Breast epithelium (tissue), 3 donors: ENCODE measurements around the gene KANSL2.
"Not testable (repeated sequence)": the region's sequence is repeated elsewhere in the genome, so short reads cannot be mapped to it uniquely, and the experiment has no call there.

Experiments used
- POLR2AphosphoS5 ChIP-seq, 3 donors: sonication (generic); formaldehyde crosslinking; IDR thresholded peaks; one replicate each; pipeline ENCODE4 v1.6.1; 2017; ENCODE audit warnings: antibody characterized with exemption in 3 of 3
- TF ChIP-seq, protein P1 (sequence below), 3 donors: fragments of 450-650 bp; IDR thresholded peaks; one replicate each; pipeline ENCODE4 v1.5.1; 2016 to 2017; ENCODE audit warnings: antibody characterized with exemption in 3 of 3, mild to moderate bottlenecking in 3 of 3, moderate library complexity in 3 of 3

GRCh38 chr12:48720737-48721136, 38.7 kb upstream of the KANSL2 start:
- TF ChIP-seq POLR2AphosphoS5 (IDR thresholded peaks at IDR 0.05), result not testable (repeated sequence)
- TF ChIP-seq, protein P1, sequence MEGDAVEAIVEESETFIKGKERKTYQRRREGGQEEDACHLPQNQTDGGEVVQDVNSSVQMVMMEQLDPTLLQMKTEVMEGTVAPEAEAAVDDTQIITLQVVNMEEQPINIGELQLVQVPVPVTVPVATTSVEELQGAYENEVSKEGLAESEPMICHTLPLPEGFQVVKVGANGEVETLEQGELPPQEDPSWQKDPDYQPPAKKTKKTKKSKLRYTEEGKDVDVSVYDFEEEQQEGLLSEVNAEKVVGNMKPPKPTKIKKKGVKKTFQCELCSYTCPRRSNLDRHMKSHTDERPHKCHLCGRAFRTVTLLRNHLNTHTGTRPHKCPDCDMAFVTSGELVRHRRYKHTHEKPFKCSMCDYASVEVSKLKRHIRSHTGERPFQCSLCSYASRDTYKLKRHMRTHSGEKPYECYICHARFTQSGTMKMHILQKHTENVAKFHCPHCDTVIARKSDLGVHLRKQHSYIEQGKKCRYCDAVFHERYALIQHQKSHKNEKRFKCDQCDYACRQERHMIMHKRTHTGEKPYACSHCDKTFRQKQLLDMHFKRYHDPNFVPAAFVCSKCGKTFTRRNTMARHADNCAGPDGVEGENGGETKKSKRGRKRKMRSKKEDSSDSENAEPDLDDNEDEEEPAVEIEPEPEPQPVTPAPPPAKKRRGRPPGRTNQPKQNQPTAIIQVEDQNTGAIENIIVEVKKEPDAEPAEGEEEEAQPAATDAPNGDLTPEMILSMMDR (IDR thresholded peaks at IDR 0.05), result not testable (repeated sequence)
